Keratinocyte (primary cell): Measurements from ENCODE around the gene RAB11FIP4. TPM values are rescaled to one million over a fixed set of nuclear protein-coding genes. Genes with fewer than 3 reads are reported as not detected.

ENCODE experiments used
- DNase-seq: peaks from one replicate; pipeline ENCODE4 v3.0.0-alpha.2; 2011; ENCODE audit warnings: low read depth, missing footprints, low spot score
- FAIRE-seq: peaks from 2 replicates; lab custom pipeline; 2011; peaks lifted over from hg19 to GRCh38; lab: Jason Lieb, UNC
- H2AFZ ChIP-seq: 2 replicates; pipeline ENCODE4 v1.6.0; 2012; ENCODE audit warnings: low read length, control low read depth, inconsistent platforms; ENCODE audit not compliant: control insufficient read depth
- H3K27ac ChIP-seq: 2 replicates; pipeline ENCODE4 v1.5.1; 2011; ENCODE audit warnings: low read length; ENCODE audit not compliant: control insufficient read depth, insufficient read depth
- H3K27me3 ChIP-seq: 3 replicates; pipeline ENCODE4 v1.6.0; 2011; ENCODE audit warnings: low read length; ENCODE audit not compliant: control insufficient read depth, insufficient read depth; ENCODE audit errors: extremely low read depth
- H3K36me3 ChIP-seq, 2 experiments: 2 replicates in 1 of 2; 3 replicates in 1 of 2; pipeline ENCODE4 v1.5.1; 2011; ENCODE audit warnings: low read length in 2 of 2, mild to moderate bottlenecking in 1 of 2; ENCODE audit not compliant: control insufficient read depth in 2 of 2, insufficient read depth in 2 of 2; ENCODE audit errors: extremely low read depth in 1 of 2
- H3K4me1 ChIP-seq: 3 replicates; pipeline ENCODE4 v1.5.1; 2011; ENCODE audit warnings: low read length; ENCODE audit not compliant: control insufficient read depth, insufficient read depth; ENCODE audit errors: extremely low read depth
- H3K4me2 ChIP-seq: 3 replicates; pipeline ENCODE4 v1.6.0; 2011; ENCODE audit warnings: low read depth, low read length; ENCODE audit not compliant: control insufficient read depth, insufficient read depth; ENCODE audit errors: extremely low read depth
- H3K4me3 ChIP-seq, 3 experiments: fragments of 200-600 bp in 1 of 3; sonication (generic) in 1 of 3; 2 replicates in 2 of 3; 3 replicates in 1 of 3; pipeline ENCODE4 v1.5.1; 2011 to 2016; ENCODE audit warnings: low read length in 3 of 3, mild to moderate bottlenecking in 3 of 3, control low read depth in 2 of 3, inconsistent platforms in 1 of 3, low read depth in 1 of 3, mixed read lengths in 1 of 3, mixed run types in 1 of 3, moderate library complexity in 1 of 3; ENCODE audit not compliant: control insufficient read depth in 2 of 3, insufficient read depth in 2 of 3; ENCODE audit errors: extremely low read depth in 1 of 3
- H3K79me2 ChIP-seq: 2 replicates; pipeline ENCODE4 v1.6.0; 2012; ENCODE audit warnings: low read length; ENCODE audit not compliant: control insufficient read depth, insufficient read depth
- H3K9ac ChIP-seq: 3 replicates; pipeline ENCODE4 v1.6.0; 2011; ENCODE audit warnings: low read length; ENCODE audit not compliant: control insufficient read depth, insufficient read depth; ENCODE audit errors: extremely low read depth
- H3K9me1 ChIP-seq: 3 replicates; pipeline ENCODE4 v1.6.0; 2011; ENCODE audit warnings: low read length; ENCODE audit not compliant: control insufficient read depth, insufficient read depth; ENCODE audit errors: extremely low read depth
- H3K9me3 ChIP-seq: 2 replicates; pipeline ENCODE4 v1.5.1; 2012; ENCODE audit warnings: low read depth, low read length; ENCODE audit not compliant: control insufficient read depth
- H4K20me1 ChIP-seq: 3 replicates; pipeline ENCODE4 v1.6.0; 2011; ENCODE audit warnings: low read length; ENCODE audit not compliant: control insufficient read depth, insufficient read depth; ENCODE audit errors: extremely low read depth
- EZH2 ChIP-seq: IDR thresholded peaks from one replicate; pipeline ENCODE4 v1.6.1; 2012; ENCODE audit warnings: inconsistent platforms, mild to moderate bottlenecking, low read length, moderate library complexity
- dilution Hi-C: fragments of 300-500 bp; cut with MboI; formaldehyde crosslinking; loops from one replicate; pipeline ENCODE4 v1.7.0; 2020; ENCODE audit warnings: low sequenced_read_pairs; ENCODE audit not compliant: extremely low pct_ligation_motif_present
- polyA plus RNA-seq, 5 experiments: library from polyadenylated mRNA; depleted of rRNA in 3 of 5; stranded (reverse) in 3 of 5; stranded (forward) in 1 of 5; unstranded in 1 of 5; fragments of >200 nt; gene quantifications; 1 replicate in 1 of 5; 2 replicates in 3 of 5; 3 replicates in 1 of 5; pipeline versions ENCODE4 v1.2.1 to v1.2.3, GENCODE V29; 2011 to 2012; ENCODE audit warnings: missing spikeins in 2 of 5, low read depth in 1 of 5, low replicate concordance in 1 of 5
- TF ChIP-seq, protein P1 (sequence below), 3 experiments: IDR thresholded peaks in 1 of 3; conservative IDR thresholded peaks in 1 of 3; optimal IDR thresholded peaks in 1 of 3; 2 replicates in 2 of 3; 3 replicates in 1 of 3; pipeline versions ENCODE3 to v1.5.1; 2011; ENCODE audit warnings: low read length in 3 of 3, mild to moderate bottlenecking in 3 of 3, moderate library complexity in 2 of 3, control low read depth in 1 of 3, inconsistent platforms in 1 of 3; ENCODE audit not compliant: insufficient read depth in 2 of 3; ENCODE audit errors: extremely low read depth in 1 of 3

Gene RAB11FIP4
- polyA plus RNA-seq, 1 donor (not counting 4 experiments of a cell fraction or from before 2014, with no cell fraction given) = 9.1 TPM

DNA sequence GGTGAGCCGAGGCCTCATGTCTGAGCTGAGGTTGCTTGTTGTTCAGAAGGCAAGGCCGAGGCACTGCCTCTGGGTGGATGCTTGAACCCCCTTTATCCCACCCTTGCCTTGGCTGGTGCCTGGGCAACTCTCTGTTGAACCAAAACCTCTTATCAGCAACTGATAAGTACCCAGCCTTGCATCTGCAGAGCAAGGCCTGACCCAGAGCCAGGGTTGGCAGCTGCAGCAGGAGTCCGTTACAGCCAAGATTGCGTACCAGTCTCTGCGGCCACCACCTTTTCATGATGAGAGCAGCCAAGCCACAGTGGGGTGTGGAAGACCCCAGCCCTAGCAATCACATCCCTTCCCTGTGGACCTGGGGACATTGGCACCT is 118.3 kb downstream of the RAB11FIP4 start:
- no peak overlapping the region for H2AFZ ChIP-seq
- H3K9me3 ChIP-seq = no peaks in the 10 kb centered on the region
- TF ChIP-seq EZH2 = no peak
- TF ChIP-seq, protein P1, sequence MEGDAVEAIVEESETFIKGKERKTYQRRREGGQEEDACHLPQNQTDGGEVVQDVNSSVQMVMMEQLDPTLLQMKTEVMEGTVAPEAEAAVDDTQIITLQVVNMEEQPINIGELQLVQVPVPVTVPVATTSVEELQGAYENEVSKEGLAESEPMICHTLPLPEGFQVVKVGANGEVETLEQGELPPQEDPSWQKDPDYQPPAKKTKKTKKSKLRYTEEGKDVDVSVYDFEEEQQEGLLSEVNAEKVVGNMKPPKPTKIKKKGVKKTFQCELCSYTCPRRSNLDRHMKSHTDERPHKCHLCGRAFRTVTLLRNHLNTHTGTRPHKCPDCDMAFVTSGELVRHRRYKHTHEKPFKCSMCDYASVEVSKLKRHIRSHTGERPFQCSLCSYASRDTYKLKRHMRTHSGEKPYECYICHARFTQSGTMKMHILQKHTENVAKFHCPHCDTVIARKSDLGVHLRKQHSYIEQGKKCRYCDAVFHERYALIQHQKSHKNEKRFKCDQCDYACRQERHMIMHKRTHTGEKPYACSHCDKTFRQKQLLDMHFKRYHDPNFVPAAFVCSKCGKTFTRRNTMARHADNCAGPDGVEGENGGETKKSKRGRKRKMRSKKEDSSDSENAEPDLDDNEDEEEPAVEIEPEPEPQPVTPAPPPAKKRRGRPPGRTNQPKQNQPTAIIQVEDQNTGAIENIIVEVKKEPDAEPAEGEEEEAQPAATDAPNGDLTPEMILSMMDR (optimal IDR thresholded peaks at IDR 0.05 in 1 of 3, IDR thresholded peaks at IDR 0.05 in 1 of 3, conservative IDR thresholded peaks at IDR 0.05 in 1 of 3; ENCODE audit: extremely low read depth in 1 of 3, insufficient read depth in 2 of 3, low read length in 3 of 3) = no peak
- H3K9me1 ChIP-seq = no peaks in the 10 kb centered on the region
- no peak overlapping the region for H3K9ac ChIP-seq
- FAIRE-seq (no peak), DNase-seq (no peak)
- no peaks in the 10 kb centered on the region for H3K79me2 ChIP-seq
- H4K20me1 ChIP-seq = no peaks in the 10 kb centered on the region
- H3K4me3 ChIP-seq = no peak overlapping the region
- H3K4me1 ChIP-seq = peaks cover 17% of the 10 kb centered on the region
- peaks cover 0 to 3% of the 10 kb centered on the region in 2 experiments for H3K36me3 ChIP-seq
- dilution Hi-C loops = no loop called here
- H3K4me2 ChIP-seq = no peak overlapping the region
- H3K27ac ChIP-seq = no peak overlapping the region
- no peaks in the 10 kb centered on the region for H3K27me3 ChIP-seq

DNA sequence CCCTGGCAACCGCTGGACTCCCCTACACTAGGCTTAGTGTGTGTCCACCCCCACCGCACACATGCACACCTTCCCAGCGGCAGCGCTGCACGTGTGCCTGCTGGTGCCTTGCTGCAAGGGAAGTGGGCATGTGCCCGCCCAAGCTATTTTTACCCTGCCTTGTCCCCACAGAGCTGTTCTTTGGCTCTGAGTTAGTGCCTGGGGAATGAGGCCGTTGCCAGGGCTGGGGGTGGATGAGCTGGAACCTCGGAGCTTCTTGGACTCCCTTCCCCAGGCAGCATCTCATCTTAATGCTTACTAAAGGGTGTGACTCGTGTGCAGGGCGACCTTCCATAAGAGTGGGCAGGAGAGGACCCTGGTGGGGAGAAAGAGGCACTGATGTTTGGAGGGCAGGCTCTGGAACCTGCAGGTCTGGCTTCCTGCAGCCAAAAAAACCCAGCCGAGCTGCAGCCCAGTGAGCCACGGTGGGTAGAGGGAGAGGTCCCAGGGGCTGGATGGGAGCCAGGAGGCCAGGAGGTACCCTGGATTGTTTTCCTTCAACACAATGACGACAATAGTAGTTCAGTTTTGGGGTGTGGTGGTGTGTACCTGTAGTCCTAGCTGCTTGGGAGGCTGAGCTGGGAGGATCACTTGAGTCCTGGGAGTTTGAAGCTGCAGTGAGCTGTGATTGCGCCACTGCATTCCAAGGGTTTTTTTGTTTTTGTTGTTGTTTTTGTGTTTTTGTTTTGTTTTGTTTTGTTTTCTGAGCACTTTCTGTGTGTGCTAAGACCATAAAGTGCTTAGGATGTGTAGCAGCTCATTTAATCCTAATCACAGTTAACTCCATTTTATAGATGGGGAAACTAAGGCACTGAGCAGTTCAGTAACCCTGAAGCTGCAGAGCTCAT is 119.1 kb downstream of the RAB11FIP4 start:
- H3K4me3 ChIP-seq = no peak overlapping the region
- H4K20me1 ChIP-seq = no peaks in the 10 kb centered on the region
- peaks cover 19% of the 10 kb centered on the region for H3K4me1 ChIP-seq
- H3K27ac ChIP-seq = no peak overlapping the region
- H3K79me2 ChIP-seq = no peaks in the 10 kb centered on the region
- H3K27me3 ChIP-seq = no peaks in the 10 kb centered on the region
- dilution Hi-C loops = no loop called here
- no peaks in the 10 kb centered on the region for H3K9me3 ChIP-seq
- DNase-seq (no peak), FAIRE-seq (no peak)
- no peaks in the 10 kb centered on the region for H3K9me1 ChIP-seq
- no peak overlapping the region for H3K9ac ChIP-seq
- H3K4me2 ChIP-seq = no peak overlapping the region
- no peak overlapping the region for H2AFZ ChIP-seq
- TF ChIP-seq, protein P1 (optimal IDR thresholded peaks at IDR 0.05 in 1 of 3, IDR thresholded peaks at IDR 0.05 in 1 of 3, conservative IDR thresholded peaks at IDR 0.05 in 1 of 3; ENCODE audit: extremely low read depth in 1 of 3, insufficient read depth in 2 of 3, low read length in 3 of 3) = no peak
- peaks cover 0 to 3% of the 10 kb centered on the region in 2 experiments for H3K36me3 ChIP-seq
